SIG-M5 (cell line): Measurements from ENCODE around the gene TANC1.
"Not testable (repeated sequence)": the region's sequence is repeated elsewhere in the genome, so short reads cannot be mapped to it uniquely, and the experiment has no call there.

Experiments used
- DNase-seq: peaks from one replicate; lab custom pipeline; 2025; lab: John Stamatoyannopoulos, UW

Gene TANC1

DNA sequence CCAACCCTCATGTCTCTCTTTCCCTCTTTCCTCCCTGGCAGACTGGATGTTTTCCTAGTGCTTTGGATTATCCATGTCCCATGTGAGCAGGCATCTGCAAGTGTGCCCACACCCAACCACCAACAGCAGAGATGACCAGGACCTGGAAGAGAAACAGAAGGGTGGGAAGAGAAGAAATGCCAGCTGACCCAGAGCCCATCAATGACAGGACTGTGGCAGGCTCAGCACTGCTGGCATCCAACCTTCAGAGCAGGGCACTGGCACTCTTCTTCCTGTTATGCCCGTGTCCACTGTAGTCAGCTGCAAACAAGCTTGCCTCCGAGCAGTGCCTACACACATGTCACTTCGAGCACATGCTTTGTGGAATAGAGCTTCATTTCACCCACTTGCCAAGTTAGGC lies 121.1 kb downstream of the TANC1 start:
- DNase-seq = no peak

GRCh38 chr2:159090514-159091201 lies 122.2 kb downstream of the TANC1 start:
- DNase-seq = no peak

GRCh38 chr2:159091381-159091780 lies 122.9 kb downstream of the TANC1 start:
- no peak for DNase-seq

DNA sequence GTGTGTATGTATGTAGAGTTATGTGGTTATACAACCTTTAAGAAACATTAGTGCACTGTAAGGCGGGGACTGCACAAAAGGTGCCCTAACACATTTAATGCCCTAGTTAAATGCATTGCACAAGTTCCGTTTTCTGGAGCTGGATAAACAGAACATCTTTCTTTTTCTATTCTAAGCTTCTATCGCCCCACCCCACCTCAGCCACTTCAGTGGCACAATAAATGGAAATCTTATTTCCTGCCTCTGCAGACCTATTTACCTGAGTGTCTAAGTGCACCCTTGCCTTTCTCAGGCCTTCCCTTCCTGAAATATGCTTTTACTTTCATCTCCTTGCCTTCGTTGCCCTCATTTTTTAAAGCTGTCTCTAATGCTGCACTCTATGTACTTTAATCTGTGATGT lies 123.5 kb downstream of the TANC1 start:
- DNase-seq = peak; percentile 18

GRCh38 chr2:159093497-159093896 lies 125.1 kb downstream of the TANC1 start:
- DNase-seq = no peak

DNA sequence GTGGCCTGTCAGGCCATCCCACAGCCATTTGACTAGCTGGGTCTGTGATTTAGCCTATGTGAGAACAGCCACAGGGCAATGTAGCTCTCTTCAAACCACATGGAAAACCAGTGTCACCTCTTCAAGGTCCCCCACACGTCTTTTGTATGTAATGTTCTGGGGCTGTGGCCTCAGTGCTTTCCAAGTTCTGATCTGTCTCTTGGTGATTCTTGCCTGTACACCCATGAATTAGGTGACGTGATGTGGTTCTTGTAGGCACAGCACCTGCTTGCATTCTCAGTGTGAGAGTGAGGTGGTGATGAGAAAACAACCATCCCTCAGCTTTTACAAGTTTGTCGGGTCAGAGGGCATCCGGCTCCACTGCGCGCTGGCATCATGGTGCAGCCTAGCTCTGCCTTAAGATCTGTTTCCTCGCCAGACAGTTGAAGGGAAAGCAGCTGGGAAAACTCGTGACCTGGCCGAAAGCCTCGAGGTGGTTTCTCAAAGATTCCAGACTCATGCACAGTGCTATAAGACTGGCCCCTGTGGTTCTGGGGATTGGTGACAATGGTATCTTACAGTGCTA lies 125.8 kb downstream of the TANC1 start:
- no peak for DNase-seq

- no peak for DNase-seq
Observed at GRCh38 chr2:159095813-159096212, 127.4 kb downstream of the TANC1 start.

- not testable (repeated sequence) for DNase-seq
Observed at GRCh38 chr2:159096302-159096855, 127.9 kb downstream of the TANC1 start.

DNA sequence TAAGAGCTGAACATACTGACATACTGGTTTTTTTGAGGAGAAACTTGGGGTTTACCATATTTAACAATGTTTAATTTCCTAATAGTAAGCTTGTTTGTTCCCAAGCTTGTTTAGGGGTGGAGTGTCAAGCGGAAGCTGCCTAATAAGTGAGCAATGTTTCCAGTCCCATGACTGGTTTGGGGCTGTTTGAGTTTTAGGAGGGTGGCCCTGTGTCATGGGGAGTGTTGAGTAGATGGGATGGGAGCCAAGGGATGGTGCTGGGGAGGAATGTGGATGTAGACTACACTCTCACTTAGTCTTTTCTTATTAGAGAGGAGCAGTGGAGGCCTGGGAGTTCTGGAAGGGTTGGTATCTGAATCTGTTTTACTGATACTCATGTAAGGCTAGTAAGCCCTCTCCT lies 128.5 kb downstream of the TANC1 start:
- no peak for DNase-seq

GRCh38 chr2:159098361-159098760 lies 129.9 kb downstream of the TANC1 start:
- no peak for DNase-seq

GRCh38 chr2:159098921-159099411 lies 130.5 kb downstream of the TANC1 start:
- no peak for DNase-seq

DNA sequence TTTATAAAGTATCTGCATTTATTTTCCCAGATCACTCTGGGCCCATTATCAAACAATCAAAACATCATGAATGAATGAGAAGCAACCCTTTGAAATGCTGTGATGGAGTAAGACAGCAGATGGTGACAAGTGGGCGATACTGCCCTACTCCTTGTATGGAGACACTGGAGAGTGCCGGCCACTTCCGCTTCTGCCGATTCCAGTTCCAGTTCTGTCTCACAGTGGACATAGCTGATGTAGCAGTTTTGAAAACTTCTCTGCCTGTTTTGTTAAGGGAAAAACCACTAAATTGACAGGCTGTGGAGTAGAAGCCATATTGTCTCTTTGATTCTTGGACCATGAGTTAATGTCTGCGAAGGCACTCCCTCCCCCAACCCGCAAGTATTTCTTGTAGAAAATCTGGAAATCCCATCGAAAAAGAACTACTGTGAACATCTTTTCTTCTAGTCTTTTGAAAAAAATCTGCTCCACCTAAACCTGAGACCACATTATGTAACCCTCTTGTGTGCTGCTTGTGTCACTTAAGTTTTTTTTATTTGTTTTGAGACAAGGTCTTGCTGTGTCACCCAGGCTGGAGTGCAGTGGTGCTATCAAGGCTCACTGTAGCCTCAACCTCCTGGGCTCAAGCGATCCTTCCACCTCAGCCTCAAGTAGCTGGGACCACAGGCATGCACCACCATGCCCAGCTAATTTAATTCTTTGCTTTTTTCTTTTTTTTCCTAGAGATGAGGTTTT lies 133.5 kb downstream of the TANC1 start:
- DNase-seq = no peak

DNA sequence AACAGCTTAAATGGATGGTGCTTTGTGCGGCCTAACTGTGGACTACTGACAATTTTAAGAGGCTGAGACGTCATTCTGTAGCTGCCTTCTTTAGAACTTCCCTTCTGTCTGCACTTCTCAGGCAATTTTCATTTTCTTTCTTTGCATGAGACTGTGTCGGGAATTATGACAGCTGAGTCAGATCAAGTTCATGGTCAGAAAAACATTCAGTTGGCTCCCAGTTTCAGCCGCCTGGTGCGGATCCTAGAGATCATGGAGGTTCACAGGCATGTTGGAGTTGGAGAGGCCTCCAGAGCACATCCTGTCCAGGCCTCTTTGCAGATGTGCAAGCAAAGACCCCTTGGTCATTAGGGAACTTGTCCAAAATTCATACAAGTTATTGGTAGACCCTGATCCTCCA lies 135.0 kb downstream of the TANC1 start:
- no peak for DNase-seq

DNA sequence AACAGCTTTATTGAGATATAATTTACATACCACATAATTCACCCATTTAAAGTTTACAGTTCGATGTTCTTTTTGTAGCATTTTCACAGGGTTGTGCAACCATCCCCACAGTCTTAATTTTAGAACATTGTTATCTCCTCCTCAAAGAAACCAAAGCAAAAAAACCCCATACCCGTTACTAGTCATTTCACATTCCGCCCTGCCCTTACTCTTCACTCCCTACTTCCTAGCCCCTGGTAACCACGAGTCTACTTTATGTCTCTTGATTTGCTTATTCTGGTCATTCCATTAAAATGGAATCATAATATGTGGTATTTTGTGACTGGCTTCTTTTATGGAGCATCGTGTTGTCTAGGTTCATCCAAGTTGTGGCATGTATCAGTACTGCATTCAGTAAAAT lies 137.7 kb downstream of the TANC1 start:
- no peak for DNase-seq

DNA sequence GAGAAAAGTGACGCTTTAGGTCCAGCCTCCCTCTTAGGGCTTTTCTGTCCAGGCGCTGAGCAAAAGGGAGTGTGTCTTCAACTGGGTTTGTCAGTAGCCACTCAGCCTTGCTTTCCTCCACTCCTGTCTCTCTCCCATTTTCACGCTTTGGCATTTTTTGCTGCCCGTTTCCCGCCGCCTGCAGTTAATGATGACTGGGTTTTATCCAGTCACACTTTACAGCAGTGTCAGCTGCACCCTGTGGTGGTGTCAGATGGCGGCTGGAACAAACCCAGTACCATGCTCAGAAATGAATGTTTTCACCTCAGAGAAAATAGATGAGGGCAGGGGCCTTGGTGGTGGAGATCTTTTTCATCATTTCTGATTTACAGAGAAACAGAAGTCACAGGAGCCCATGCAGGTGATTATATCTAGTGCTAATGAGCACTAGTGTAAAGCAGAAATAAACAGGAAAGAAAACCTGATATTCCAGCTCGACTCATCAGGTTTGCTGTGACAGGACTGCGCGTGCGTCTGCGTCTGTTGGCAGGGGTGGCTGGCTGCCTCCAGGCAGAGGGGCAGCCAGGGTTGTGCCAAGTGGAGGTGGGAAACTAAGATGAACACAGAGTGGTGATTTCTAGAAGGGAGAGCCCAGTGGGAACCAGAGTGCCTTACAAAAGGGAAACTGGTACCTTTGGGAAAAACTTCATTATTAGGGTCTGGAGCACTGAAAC lies 139.9 kb downstream of the TANC1 start:
- no peak for DNase-seq

DNA sequence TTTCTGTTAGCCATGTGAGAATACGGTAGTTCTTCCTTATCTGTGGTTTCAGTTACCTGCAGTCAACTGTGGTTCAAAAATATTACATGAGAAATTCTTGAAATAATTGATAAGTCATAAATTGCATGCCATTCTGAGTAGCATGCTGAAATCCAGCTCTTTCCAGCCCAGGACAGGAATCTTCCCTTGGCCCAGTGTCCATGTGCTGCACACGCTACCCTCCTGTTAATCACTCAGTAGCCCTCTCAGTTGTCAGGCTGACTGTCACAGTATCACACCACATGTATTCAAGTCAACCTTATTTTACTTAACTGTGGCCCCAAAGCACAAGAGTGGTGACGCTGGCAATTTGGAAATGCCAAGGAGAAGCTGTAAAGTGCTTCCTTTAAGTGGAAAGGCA lies 141.1 kb downstream of the TANC1 start:
- DNase-seq = no peak

GRCh38 chr2:159110784-159111183 lies 142.3 kb downstream of the TANC1 start:
- DNase-seq = no peak

GRCh38 chr2:159111346-159111927 lies 143.0 kb downstream of the TANC1 start:
- no peak for DNase-seq

- DNase-seq = no peak
Observed at GRCh38 chr2:159114835-159115234, 146.4 kb downstream of the TANC1 start.

DNA sequence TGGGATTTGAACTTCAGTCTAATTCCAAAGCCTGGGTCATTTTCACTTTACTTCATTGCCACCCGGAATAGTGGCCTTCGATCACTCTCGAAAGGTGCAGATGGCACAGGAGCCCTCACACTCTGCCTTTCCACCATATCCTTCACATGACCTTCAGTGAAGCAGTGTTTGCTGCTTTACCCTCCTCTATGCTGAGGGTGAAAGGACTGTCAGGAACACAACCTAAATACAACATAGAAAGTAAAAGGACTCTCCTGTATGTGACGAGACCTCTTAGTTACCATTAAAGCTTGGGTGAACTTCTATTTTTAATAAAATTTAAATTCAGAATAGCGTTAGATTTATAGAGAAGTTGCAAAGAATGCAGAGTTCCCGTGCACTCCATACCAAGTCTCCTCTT lies 148.5 kb downstream of the TANC1 start:
- DNase-seq = no peak

DNA sequence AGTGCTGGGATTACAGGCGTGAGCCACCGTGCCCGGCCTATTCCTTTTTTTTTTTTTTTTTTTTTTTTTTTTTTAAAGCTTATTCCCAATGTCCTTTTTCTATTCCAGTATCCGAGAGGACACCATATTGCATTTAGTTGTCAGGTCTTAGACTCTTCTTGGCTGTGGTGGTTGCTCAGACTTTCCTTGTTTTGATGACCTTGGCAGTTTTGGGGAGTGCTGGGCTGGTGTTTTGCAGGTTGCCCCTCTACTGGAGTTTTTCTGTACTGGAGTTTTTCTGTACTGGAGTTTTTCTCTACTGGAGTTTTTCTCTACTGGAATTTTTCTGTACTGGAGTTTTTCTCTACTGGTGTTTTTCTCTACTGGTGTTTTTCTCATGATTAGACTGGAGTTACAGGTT lies 149.2 kb downstream of the TANC1 start:
- DNase-seq = no peak
